Measurements from ENCODE around the gene TMEM69.
A peak's percentile ranks its signal among the peaks of the same experiment; 100 is the strongest.
"Not testable (repeated sequence)": the region's sequence is repeated elsewhere in the genome, so short reads cannot be mapped to it uniquely, and the experiment has no call there.

TMEM69 gene, protein sequence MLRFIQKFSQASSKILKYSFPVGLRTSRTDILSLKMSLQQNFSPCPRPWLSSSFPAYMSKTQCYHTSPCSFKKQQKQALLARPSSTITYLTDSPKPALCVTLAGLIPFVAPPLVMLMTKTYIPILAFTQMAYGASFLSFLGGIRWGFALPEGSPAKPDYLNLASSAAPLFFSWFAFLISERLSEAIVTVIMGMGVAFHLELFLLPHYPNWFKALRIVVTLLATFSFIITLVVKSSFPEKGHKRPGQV

DNA sequence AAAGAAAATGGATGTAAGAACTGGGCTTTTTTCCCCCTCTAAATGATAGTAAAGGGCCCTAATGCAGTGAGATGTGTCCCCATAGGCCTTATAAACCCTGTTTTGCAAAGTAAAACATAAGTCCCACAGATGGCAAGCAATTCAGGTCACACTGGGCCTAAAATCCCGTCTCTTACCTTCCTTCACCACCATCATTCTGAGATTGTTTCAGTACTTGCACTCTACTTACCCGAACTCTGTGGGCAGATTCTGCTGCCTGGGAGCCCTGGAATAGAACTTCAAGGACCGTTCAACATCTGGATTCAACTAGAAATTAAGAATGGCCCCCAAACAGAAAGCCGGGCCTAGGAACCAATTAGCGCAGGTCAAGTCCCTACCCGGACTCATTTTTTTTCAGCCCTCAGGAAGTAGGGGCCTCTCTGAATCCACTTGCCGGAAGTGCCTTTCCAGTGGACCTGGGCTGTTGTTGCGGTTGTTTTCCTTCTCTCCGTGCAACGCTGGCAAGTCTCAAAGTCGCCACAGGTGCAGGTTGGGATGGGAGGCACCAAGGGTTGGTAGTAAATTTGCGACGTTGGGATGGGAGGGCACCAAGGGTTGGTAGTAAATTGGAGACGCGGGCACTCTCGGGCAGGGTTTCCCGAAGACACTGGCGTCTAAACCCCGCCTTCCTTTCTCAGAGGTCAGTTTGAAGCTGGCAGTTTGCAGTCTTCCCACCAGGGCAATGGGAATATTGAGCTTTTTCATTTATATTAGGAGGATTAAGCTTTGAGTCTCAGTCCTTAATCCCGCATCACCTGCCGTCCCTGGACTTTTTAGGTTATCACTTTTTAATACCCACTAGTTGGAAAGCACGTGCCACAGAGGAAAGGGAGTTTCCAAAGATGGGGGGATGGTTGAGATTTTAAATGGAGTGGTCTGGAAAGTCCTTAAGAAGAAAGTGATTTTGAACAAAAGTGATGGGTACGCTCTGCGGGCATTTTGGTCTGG lies at the start of gene TMEM69:
TSS of gene TMEM69 (plus strand) at position 428 of the 987 bp plus-strand sequence. CDS start 2,888 bp downstream, outside the sequence.
- peak; percentile 91 to 92 for DNase-seq

DNA sequence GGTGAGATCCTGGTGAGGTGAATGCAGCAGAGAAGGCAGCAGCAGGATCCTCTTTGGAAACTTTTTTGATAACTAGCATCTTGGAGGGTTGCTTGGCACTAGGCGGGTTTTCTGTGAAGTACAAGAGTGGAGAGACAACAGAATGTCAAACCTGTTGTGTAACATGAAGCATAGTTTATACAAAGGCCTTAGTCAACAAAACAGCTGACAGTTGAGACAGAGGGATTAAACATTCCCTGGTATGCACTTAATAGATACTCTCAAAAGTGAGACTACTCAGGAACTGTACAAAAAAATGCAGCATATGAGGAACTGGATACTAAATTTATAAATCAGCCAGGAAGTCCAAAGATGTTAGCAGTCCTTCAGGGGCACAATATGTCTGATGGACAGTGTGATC lies 47.7 kb upstream of the TMEM69 start:
- DNase-seq = no peak

DNA sequence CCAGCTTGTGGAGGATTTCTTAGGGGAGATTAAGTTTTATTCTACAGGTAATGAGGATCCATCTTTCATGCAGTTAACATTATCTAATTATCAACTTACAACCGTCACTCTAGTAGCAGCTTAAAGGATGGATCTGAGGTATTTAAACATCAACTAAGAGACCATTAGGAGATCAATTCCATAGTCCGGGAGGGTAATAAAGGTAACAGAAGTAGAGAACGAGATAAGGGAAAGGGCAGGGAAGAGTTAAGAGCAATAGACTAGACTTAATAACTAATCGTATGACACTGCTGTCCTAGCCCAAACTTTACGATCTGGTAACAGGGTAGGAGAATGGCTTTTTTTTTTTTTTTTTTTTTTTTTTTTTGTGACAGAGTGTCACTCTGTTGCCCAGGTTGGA lies 44.7 kb upstream of the TMEM69 start:
- no peak for DNase-seq

DNA sequence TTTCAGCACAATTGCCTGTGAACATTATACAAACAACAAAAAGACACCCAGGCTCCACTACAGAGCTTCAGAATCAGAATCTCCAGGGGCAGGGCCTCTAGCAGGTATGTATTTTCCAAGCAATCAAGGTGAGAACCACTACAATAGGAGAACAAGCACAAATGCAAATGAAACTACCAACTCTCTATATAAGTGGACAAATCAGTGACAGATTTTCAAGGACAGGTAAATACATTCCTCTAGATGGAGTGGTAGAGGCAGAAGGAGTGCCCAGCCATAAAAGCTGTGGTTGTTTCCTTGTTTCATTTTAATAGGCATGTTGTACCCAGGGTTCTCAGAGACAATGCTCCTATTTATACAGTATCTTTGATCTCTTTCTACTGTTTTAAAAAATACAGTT lies 44.0 kb upstream of the TMEM69 start:
- DNase-seq = no peak

DNA sequence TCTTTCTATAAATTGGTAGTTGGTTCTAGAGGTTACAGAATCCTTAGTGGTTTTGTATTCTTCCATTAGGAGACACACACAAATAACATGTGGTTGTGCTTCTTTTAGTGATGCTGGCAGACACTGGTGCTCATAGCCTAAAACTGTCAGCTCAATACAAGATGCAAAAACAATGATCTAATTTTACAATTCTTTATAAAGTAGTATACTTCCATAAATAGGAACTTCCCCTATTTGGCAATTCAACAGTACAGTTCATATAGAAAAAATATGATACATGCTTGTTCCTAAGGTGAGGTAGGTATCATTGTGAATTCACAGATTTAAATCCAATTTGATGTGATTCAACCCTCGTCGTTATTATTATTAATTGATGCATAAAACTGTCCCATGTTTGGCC lies 43.3 kb upstream of the TMEM69 start:
- no peak for DNase-seq

DNA sequence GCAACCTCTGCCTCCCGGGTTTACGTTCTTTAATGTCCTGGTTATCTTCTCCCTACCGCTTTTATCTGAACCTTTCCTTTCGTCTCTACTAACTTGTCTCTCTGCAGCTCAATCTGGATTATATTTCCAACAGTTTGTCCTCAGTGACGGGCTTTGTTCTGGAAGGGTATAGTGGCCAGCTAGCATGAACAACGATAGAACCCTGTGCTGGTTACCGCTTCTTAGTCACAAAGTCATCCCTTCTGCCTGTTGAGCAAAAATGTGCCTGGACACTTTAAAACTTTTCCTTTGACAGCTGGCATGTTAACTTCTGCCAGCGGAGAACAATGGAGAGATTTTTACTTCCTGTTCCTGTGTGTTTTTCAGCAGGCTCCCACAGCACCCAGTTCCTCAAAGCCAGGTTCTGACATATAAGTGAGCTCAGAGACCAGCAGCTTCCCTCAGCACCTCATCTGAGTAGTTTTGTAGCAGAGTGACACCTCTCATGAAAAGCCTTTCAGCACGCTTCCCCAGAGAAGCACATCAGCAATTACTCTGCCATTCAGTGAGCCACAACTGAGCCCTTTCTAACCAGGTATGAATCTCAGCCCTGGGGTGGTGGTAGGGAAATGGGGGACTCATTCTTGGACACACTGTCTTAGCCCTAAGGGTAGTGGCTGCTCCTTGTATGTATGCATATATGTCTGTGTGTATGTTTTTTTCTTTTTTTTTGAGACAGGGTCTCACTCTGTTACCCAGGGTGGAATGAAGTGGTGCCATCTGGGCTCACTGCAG lies 40.5 kb upstream of the TMEM69 start:
- DNase-seq = no peak

DNA sequence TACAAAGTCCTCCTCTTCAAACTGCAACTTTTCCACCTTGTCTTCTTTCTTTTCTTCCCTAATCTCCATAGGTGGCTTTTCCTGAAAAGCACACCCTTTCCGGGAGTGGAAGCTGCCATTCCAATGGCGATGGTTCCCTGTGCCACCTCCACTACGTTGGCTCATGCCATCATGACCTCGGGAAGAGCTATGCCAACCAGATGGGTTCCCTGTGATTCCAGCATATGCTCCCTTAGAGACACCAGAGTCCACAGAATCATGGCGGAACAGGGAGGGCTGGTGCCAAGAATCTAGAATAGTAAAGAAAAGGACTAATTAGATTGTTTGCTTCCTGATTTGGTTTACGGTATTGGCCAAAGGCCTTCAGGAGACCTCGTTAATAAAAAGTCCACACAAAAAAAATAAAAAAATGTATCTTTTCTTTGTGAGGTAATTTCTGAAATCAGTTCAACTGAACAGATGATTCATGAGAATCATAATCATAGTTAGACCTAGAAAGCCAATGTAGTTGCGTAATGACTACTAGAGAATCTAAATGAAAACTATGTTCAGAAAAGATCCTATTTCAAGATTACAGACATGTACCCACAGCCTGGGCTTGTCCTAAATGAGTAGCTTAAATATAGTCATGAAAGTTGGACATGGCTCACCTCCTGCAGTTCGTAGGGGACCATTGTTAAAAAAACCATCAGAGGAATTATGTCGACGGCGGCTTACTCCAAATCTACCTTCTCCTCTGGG lies 33.3 kb upstream of the TMEM69 start:
- no peak for DNase-seq

DNA sequence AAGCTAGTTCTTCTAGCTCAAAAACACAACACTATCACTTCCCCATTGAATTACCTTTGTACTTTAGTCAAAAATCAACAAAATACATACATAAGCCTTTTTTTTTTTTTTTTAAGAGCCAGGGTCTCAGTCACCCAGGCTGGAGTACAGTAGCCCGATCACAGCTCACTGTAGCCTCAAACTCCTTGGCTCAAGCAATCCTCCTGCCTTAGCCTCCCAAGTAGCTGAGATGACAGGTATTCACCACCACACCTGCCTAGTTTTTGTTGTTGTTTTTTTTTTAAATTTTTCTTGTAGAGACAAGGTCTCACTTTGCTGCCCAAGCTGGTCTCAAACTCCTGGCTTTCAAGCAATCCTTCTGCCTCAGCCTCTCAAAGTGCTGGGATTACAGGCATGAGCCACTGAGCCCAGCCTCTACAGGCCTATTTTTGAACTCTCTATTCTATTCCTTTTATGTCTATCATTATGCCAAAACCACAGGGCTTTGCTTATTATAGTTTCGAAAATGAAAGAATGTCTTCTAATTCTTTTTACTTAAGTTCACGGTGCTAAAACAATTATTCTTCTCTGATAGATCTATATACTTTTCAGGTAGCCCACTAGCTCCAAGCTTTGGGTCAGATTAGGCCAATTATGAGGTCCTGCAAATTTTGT lies 31.3 kb upstream of the TMEM69 start:
- no peak for DNase-seq

DNA sequence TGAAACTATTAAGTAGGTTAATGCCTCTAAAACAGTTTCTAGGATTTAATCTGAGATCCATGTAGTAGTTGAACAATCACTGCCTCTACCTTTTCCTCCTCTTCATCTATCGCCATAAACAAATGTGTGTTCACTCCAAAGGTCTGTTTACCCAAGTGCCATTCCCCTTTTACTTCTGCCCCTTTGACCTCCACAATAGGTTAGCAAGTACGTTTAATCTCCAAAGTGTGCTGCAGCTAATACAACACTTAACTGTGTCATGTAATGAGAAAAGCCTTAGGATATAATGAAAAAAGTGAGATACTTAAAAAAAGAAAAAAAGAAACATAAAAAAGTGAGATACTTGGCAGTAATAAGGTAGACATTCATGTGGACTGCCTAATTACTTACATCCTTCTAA lies 29.8 kb upstream of the TMEM69 start:
- DNase-seq = no peak

DNA sequence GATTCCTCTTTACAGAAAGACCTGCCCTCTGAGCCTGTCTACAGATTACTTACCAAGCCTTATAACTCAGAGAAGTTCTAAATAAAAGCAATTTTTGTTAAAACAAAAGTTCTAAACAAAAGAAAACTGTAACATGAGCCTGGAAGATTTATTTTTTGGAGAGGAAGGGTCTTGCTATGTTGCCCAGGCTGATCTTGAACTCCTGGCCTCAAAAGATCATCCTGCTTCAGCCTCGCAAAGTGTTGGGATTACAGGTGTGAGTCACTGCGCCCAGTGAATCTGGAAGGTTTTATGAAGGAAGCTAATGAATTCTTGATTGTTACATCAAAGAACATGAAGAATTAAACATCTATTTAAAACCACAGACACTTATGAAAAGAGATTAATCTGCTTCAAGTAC lies 28.8 kb upstream of the TMEM69 start:
- DNase-seq = no peak

DNA sequence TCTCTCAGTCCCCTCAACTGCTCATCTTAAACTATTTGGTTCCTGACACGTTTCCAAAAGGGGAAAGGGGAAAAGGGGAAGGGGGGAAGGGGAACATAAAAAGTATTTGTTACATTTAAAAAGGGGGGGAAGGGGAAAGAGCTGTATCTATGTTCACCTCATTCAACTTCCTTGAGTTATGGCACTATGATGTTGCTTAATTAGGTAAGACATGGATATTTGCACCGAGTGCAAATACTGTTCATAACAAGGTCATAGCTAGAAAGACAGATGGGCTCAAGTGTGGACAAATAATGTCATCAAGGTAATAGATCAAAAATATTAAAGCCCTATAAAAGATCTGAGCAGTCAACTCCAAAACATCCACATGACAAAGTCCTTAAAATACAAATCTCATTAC lies 27.6 kb upstream of the TMEM69 start:
- no peak for DNase-seq

DNA sequence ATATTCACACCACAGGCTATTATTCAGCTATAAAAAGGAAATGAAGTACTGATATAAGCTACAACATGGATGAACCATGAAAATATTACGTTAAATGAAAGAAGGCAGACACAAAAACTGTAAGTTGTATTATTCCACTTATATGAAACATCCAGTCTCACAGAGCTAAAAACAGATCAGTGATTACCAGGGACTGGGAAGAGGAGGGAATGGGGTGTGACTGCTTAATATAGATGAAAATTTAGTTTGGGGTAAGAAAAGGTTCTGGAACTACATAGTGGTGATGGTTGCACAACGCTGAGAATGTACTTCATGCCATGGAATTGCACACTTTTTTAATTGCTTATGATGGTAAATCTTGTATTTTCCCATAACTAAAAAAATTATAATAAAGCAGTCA lies 21.1 kb upstream of the TMEM69 start:
- DNase-seq = no peak

DNA sequence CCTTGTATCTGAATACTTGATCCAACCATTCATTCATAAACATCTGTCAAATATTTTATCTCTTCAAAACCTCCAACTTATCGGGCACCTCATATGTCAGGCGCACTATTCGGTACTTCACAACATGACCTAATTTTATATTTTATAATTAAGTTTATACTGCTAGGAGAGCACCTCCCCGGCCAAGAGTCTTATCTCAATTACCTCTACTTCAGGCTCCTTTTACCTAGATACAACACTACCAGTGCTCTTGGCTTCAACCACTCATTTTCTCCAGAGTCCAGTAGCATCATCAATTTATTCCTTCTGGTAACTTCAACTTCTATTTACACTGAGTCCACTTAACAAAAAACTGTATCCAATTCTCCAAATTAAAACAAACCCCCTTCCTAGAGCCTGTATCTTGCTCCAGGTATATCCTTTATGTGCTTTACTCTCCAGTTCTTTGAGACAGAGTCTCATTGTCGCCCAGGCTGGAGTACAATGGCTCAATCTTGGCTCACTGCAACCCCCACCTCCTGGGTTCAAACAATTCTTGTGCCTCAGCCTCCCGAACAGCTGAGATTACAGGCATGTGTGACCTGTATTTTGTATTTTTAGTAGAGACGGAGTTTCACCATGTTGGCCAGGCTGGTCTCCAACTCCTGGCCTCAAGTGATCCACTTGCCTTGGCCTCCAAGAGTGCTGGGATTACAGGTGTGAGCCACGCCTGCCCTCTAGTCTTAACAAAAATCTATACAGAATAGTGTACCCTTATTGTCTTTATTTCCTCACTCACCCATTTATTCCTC lies 20.5 kb upstream of the TMEM69 start:
- DNase-seq = no peak

DNA sequence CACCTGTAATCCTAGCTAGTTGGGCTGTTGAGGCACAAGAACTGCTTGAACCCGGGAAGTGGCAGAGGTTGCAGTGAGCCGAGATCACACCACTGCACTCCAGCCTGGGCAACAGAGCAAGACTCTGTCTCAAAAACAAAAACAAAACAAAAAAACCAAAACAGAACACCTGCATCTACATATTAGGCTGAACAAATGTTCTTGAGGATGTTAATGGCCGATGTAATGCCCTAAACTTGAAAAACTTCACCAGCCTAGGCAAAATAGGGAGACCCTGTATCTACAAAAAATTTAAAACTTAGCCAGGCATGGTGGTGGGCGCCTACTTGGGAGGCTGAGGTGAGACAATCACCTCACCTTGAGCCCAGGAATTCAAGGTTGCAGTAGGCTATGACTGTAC lies 19.5 kb upstream of the TMEM69 start:
- DNase-seq = no peak

DNA sequence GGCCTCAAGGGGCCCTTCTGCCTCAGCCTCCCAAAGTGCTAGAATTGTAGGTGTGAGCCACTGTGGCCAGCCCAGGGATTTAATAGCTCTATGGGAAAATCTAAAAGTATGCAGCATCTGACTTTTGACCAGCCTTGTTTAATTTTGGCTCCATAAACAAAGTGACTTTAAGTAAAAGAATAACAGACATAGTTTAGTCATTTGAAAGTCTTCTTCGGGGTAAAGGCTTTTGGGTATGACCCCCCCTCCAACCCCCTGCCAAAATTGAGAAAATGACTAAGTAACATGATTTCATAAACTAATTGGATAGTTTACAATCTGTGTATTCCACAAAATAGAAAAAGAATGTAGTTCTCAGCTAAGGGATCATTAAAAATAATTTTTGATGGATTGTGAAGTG lies 18.6 kb upstream of the TMEM69 start:
- no peak for DNase-seq

DNA sequence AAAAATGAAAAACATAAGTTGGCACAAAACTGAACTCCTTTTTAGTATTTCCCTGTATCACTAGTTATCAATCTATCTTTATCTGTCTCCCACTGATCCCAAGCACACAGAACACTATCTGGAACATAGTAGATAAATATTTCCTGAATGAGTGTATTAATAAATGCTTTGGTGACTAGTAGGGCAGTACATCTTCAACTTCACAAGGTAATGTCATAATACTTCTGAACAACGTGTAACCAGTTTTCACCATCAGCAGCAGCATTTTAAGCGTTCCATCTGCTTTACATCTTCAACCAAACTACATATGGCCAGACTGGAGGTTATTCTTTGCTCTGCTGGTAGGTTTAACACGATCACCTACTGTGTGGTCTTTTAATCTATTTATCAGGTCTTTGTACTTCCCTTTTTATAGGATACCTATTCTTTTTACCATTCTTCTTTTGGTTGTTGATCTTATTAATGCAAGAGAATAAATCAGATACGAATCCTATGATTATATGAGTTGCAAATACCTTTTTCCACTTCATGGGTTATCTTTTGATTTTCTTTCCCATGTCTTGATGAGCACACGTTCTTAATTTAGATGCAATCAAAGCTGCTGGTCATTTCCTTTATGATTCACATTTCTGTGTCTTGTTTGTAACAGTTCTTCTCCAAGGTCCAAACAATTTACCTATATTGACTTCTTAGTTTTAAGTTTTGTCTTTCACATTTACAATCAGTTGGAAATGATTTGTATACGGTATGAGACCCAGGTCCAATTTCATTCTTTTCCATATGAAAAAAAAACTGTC lies 17.9 kb upstream of the TMEM69 start:
- no peak for DNase-seq

DNA sequence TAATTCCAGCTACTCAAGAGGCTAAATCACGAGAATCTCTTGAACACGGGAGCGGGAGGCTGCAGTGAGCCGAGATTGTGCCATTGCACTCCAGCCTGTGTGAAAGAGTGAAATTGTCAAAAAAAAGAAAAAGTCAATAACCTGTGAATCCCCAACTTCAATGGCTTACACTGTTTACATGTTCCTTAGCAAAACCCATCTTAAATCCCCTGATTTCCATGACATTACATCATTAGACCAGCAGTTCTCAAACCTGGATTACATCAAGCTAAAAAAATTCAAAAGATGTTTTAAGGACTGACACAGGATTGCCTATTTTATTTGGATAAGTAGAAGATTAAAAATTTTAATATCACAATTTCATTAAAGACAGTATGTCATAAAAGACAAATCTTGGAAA lies 14.0 kb upstream of the TMEM69 start:
- DNase-seq = no peak

DNA sequence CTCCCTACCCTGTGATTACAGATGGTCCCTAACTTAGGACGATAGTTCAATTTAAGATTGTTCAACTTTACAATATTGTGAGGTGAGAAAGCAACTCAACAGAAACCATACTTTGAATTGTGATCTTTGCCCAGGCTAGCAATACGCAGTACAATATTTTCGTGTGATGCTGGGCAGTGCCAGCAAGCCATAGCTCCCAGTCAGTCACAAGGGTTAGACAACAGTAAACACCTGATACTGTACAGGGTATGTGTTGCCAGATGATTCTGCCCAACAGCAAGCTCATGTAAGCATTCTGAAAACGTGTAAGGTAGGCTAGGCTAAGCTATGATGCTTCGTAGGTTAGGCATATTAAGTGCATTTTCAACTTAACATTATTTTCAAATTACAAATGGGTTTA lies 13.5 kb upstream of the TMEM69 start:
- DNase-seq = no peak

DNA sequence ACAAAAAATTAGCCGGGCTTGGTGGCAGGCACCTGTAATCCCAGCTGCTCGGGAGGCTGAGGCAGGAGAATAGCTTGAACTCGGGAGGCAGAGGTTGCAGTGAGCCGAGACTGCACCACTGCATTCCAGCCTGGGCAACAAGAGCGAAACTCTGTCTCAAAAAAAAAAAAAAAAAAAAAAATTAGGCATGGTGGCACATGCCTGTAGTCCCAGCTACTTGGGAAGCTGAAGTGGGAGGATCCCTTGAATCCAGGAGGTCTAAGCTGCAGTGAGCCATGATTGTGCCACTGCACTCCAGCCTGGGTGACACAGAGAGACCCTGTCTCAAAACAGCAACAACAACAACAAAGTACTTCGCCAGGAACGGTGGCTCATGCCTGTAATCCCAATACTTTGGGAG lies 11.4 kb upstream of the TMEM69 start:
- DNase-seq = not testable (repeated sequence)

DNA sequence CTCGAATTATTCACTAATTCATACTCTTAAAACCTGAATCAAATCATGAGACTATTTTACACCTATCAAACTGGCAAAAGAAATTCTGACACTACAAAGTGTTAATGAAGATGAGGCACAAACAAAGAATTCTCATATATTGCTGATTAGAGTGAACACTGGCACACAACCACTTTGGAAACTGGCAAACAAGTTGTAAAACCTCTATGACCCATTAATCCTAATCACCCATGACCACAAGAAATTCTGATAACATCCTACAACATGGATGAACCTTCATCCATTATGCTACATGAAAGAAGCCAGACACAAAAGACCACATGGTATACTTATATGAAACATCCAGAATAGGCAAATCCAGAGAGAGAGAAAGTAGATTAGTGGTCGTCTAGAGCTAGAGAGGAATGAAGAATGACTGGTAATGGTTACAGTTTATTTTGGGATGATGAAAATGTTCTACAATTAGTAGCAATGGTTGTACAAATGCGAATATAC lies 10.2 kb upstream of the TMEM69 start:
- DNase-seq = no peak

All from NCI-H446 (cell line).